Endodermal cell (in vitro differentiated cells): Measurements from ENCODE around the gene ADGRF4. TPM values are rescaled to one million over a fixed set of nuclear protein-coding genes. Genes with fewer than 3 reads are reported as not detected.

Experiments
- DNase-seq: peaks from one replicate; pipeline ENCODE4 v3.0.0-alpha.2; 2017
- H3K27ac ChIP-seq: 2 replicates; pipeline ENCODE4 v1.5.1; 2013; ENCODE audit warnings: mild to moderate bottlenecking, low read depth, low read length, moderate library complexity
- H3K27me3 ChIP-seq: 2 replicates; pipeline ENCODE4 v1.6.1; 2013; ENCODE audit warnings: mild to moderate bottlenecking, low read length, moderate library complexity; ENCODE audit not compliant: insufficient read depth, control insufficient read depth, poor library complexity, severe bottlenecking
- H3K36me3 ChIP-seq: 2 replicates; pipeline ENCODE4 v1.7.0; 2013; ENCODE audit warnings: mild to moderate bottlenecking, low read length, moderate library complexity; ENCODE audit not compliant: control insufficient read depth, insufficient read depth
- H3K4me1 ChIP-seq: one replicate; pipeline ENCODE4 v1.7.0; 2013; ENCODE audit warnings: low read length; ENCODE audit not compliant: control insufficient read depth, insufficient read depth
- H3K4me3 ChIP-seq: 2 replicates; pipeline ENCODE4 v1.5.1; 2013; ENCODE audit warnings: mild to moderate bottlenecking, low read length, moderate library complexity
- H3K9ac ChIP-seq: 2 replicates; pipeline ENCODE4 v1.6.1; 2013; ENCODE audit warnings: mild to moderate bottlenecking, low read length, moderate library complexity; ENCODE audit not compliant: poor library complexity, severe bottlenecking; ENCODE audit errors: extremely low read depth
- H3K9me3 ChIP-seq: 2 replicates; pipeline ENCODE4 v1.6.1; 2013; ENCODE audit warnings: mild to moderate bottlenecking, low read length, moderate library complexity; ENCODE audit not compliant: control insufficient read depth
- H3K27ac Mint-ChIP-seq: 2 replicates; pipeline ENCODE4 v1.8.0; 2020; ENCODE audit warnings: mixed read lengths
- H3K27me3 Mint-ChIP-seq: 2 replicates; pipeline ENCODE4 v1.8.0; 2021; ENCODE audit warnings: mild to moderate bottlenecking, mixed read lengths; ENCODE audit not compliant: insufficient read depth
- H3K36me3 Mint-ChIP-seq: 2 replicates; pipeline ENCODE4 v1.8.0; 2020; ENCODE audit warnings: low read depth, mixed read lengths
- H3K4me1 Mint-ChIP-seq: 2 replicates; pipeline ENCODE4 v1.8.0; 2020; ENCODE audit warnings: mixed read lengths
- H3K4me3 Mint-ChIP-seq: 2 replicates; pipeline ENCODE4 v1.8.0; 2020; ENCODE audit warnings: mild to moderate bottlenecking, moderate library complexity, mixed read lengths
- H3K9me3 Mint-ChIP-seq: 2 replicates; pipeline ENCODE4 v1.8.0; 2020; ENCODE audit warnings: mild to moderate bottlenecking, mixed read lengths
- CTCF ChIP-seq: fragments of 200-600 bp; sonication (generic); conservative IDR thresholded peaks from 2 replicates; pipeline ENCODE4 v1.5.0; 2021; ENCODE audit warnings: antibody characterized with exemption, mild to moderate bottlenecking
- WGBS, 2 experiments: methylation state at CpG; one replicate each; pipeline versions ENCODE4 v1.1.5 to v1.1.7; 2013; ENCODE audit warnings: missing lambda C conversion rate in 2 of 2, mixed read lengths in 1 of 2; ENCODE audit not compliant: insufficient coverage in 1 of 2, insufficient read length in 1 of 2; 5-methylcytosine and 5-hydroxymethylcytosine counted together
- total RNA-seq, 2 donors: library from RNA; stranded (reverse); fragmentation: NEBNext Ultra II Directional in 1 of 2; extraction: Animal tissue kit (Norgen Biotek cat#: 25700) in 1 of 2; gene quantifications; 2 replicates in 1 of 2; 3 replicates in 1 of 2; pipeline ENCODE4 v1.2.1, GENCODE V29; 2021

ADGRF4 gene
- total RNA-seq, 2 donors from 2014 or later = 0.18 to 1.3 TPM

GRCh38 chr6:47686411-47686810, 12.0 kb upstream of the ADGRF4 start:
- H3K4me3 ChIP-seq = no peak overlapping the region
- H3K36me3 ChIP-seq = peaks cover 56% of the 10 kb centered on the region
- H3K9me3 ChIP-seq = no peaks in the 10 kb centered on the region
- no peaks in the 10 kb centered on the region for H3K27me3 ChIP-seq
- Mint-ChIP-seq H3K4me3 (no peak overlapping the region), H3K4me1 (peaks cover 17% of the 10 kb centered on the region), H3K27me3 (no peaks in the 10 kb centered on the region), H3K36me3 (peaks cover 12% of the 10 kb centered on the region), H3K9me3 (no peaks in the 10 kb centered on the region), H3K27ac (no peak overlapping the region)
- no peak overlapping the region for H3K9ac ChIP-seq
- WGBS, 2 experiments = 80 to 100% methylated on average over 1 of the region's 1 CpG
- no peak for DNase-seq
- H3K4me1 ChIP-seq = peaks cover 3% of the 10 kb centered on the region
- TF ChIP-seq CTCF = no peak
- no peak overlapping the region for H3K27ac ChIP-seq

GRCh38 chr6:47687432-47687831, 10.9 kb upstream of the ADGRF4 start:
- H3K27me3 ChIP-seq = no peaks in the 10 kb centered on the region
- no peak overlapping the region for H3K4me3 Mint-ChIP-seq
- H3K36me3 Mint-ChIP-seq = peaks cover 3% of the 10 kb centered on the region
- no peaks in the 10 kb centered on the region for H3K9me3 ChIP-seq
- H3K27ac ChIP-seq = no peak overlapping the region
- H3K9me3 Mint-ChIP-seq = no peaks in the 10 kb centered on the region
- H3K27ac Mint-ChIP-seq = no peak overlapping the region
- H3K36me3 ChIP-seq = peaks cover 52% of the 10 kb centered on the region
- no peak overlapping the region for H3K9ac ChIP-seq
- 94 to 100% methylated on average over 1 to 2 of the region's 2 CpGs for WGBS, 2 experiments
- no peak for TF ChIP-seq CTCF
- H3K4me3 ChIP-seq = no peak overlapping the region
- no peak for DNase-seq
- H3K4me1 Mint-ChIP-seq = peaks cover 17% of the 10 kb centered on the region
- H3K4me1 ChIP-seq = peaks cover 3% of the 10 kb centered on the region
- no peaks in the 10 kb centered on the region for H3K27me3 Mint-ChIP-seq

- Histone ChIP-seq H3K27ac (no peak overlapping the region), H3K4me3 (no peak overlapping the region), H3K9me3 (no peaks in the 10 kb centered on the region), H3K27me3 (no peaks in the 10 kb centered on the region), H3K9ac (no peak overlapping the region), H3K36me3 (peaks cover 50% of the 10 kb centered on the region), H3K4me1 (peaks cover 5% of the 10 kb centered on the region)
- Mint-ChIP-seq H3K27me3 (no peaks in the 10 kb centered on the region), H3K27ac (no peak overlapping the region), H3K4me3 (no peak overlapping the region), H3K9me3 (no peaks in the 10 kb centered on the region), H3K4me1 (peaks cover 11% of the 10 kb centered on the region), H3K36me3 (no peaks in the 10 kb centered on the region)
- no peak for DNase-seq
- whole genome bisulfite sequencing, 2 experiments = 93% methylated on average over 2 of the region's 2 CpGs; no CpG with 5 or more reads in 1 of the 2 experiments
- TF ChIP-seq CTCF = peak; percentile 55
These were observed 8.2 kb upstream of the ADGRF4 start for GRCh38 chr6:47690214-47690613.
